GM21723 (cell line): ENCODE results near the gene CSNK1D.

Source experiments
- ATAC-seq: cut with Tn5 transposase; IDR thresholded peaks from one replicate; pipeline ENCODE4 v1.9.1; 2021; ENCODE audit warnings: mild to moderate bottlenecking, moderate library complexity; ENCODE audit not compliant: unreplicated experiment

CSNK1D gene

DNA sequence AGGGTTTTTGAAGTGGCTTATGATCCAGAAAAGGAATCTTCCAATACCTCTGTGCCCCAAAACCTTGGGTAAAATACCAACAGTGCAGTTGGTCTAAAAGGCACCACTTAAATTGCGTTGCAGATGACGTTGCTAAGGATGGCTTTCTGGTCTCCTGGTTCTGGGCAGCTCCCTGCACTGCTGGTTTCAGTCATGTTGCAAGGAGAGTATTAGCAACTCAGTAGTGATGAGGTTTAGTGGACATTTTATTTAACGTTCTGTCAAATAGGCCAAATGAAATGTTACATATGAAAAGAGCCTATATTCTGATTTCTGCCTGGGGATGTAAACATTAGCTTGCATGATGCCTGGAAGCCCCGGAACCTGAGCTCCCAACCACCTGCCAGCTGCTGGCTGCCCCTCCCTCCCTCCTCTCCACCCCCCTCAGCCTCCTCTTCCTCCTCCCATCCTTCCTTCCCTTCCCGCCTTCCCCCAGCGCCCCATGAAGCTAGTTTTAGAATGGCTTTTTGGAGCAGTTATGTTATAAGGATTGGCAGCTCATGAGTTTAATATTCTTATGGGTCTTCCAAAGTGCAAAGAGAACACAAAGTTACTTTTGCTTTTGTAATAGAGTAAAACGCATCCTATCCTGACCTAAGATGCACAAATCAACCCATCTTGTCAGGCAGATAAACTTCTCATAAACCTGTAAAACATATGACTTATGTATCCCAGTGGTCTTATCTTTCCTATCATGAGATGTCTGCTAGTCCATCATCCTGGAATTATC, 23.2 kb upstream of the CSNK1D start:
- no peak for ATAC-seq

DNA sequence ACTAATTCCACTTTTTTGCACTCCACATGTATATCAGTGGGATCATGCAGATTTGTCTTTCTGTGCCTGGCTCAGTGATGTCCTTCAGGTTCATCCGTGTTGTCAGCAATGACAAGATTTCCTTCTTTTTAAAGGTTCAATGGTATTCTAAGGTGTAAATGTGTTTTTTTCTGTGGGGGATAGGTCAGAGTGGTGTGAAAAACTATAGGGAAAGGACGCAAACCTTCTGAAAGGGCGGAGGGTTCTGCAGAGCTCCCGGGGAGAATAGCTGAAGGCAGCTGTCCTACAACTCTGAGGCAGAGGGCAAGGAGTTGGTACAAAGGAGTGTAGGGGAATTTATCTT, 21.9 kb upstream of the CSNK1D start:
- no peak for ATAC-seq

DNA sequence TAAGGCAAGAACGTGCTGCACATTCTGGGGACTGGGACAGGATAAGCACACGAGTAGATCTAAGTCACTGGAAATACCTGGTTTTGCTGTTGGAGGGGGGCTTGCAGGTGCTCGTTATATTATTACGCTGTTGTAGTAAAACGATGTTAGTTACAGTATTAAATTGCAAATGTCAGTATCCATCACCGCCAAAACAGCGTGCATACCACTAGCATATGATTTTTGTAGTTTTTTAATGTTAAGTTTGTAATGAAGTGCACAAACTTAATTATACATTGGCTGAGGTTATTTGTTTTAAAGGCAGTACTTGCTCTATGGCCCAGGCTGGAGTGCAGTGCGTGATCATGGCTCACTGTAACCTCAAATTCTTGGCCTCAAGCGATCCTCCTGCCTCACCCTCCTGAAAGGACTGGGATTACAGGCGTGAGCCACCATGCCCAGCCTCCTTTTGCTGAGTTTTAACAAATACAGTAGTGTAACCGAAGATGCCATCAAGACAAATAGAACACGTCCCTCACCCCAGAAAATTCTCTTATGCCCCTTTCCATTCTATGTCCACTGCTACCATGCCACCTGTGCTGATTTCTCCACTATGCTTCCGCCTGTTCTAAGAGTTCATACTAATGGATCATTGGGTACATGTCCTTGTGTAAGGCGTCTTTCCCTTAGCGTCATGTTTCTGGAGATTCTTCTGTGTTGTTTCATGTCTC, 20.7 kb upstream of the CSNK1D start:
- no peak for ATAC-seq

DNA sequence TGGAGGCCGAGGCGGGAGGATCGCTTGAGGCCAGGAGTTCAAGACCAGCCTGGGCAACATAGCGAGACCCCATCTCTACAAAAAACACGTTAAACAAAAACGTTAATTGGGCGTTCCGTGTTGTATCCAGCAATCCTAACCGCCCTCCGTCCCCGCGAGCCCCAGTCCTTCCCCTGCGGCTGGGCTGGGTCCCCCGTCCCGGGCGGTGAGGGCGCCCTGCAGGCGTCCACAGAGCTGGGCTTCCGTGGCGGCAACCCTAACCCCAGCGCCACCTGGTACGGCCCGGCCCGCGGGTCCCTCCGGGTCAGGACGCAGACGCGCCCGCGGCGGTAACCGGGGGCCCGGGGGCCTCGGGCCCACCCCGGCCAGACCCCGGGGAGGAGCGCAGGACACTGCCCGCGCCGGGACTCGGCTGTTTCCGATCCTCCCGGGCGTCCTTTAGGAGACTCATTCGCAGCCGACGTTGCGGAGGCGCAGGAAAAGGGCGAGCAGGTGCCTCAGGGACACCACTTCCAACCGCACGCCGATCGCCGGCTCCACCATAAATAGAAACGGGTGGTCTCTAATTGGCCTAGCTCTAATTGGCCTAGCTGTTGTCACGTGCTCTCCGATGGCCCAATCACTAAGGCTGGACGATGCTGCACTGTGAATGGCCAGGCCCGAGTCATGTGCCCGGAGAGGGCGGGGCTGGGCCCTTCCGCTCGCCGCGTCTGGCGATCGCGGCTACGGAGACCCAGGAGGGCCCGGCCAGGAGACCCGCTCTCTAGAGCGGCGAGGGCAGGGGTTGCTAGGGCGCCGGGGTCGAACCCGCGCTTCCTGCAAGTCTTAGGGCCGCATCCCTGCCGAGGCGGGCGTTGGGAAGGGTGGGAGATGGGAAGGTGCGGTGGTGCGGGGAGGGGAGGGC, 19.0 kb upstream of the CSNK1D start:
- ATAC-seq: peak; percentile 92

DNA sequence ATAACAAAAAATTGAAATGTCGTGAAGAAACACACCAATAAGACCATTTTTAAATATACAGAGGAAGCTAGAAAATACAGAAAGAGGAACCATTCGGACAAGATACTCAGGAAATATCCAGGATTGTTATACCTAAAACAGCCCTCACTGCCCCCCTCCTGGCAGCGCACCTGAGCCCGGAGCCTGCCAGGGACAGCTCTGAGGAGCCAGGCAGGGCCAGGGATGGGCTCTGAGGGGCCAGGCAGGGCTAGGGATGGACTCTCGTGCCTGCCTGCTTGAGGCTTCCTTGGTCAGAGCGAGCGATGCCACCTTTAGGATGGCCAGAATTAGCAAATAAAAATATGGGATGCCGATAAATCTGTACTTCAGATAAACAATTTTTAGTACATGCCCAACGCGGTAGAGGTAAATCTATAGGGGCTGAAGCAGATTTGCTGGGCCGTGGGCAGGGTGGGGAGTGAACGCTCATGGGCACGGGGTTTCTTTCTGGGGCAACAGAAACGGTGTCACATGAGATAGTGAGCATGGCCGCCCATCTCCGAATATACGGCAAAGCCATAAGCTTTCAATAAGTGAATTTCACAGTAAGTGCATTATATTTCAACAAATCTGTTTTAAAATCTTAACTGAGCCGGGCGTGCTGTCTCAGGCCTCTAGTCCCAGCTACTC, 18.2 kb upstream of the CSNK1D start:
- no peak for ATAC-seq

DNA sequence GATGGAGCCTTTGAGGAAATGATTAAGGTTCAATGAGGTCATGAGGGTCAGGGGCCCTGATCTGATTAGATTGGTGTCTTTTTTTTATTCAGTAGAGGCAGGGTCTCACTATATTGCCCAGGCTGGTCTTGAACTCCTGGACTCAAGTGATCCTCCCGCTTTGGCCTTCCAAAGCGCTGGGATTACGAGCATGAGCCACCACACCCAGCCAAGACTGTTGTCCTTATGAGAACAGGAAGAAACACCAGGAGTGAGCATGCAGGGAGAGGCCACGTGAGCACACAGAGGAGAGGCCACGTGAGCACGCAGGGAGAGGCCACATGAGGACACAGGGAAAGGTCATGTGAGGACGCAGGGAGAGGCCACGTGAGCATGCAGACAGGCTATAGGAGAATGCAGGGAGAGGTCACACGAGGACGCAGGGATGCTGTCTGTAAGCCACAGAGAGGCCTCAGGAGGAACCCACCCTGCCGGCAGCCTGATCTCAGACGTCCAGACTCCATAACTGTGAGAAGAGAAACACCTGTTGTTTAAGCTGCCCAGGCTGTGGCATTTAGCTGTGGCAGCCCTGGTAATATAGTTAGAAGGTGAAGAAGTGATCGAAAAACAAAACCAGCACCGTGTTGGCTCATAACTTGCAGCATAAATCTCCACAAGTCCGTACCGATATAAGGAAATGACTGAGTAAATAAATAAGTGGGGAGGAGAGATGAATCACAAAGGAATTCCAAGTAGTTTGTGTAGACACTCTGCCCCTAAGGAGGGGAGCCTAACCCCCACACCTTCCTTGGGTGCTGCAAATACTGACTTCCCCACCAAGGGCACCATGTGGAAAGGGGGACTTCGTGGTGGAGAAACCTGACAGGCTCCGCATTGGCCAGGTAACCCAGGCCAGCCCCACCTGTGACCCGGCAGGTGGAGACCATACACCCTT, 14.6 kb upstream of the CSNK1D start:
- ATAC-seq: no peak

DNA sequence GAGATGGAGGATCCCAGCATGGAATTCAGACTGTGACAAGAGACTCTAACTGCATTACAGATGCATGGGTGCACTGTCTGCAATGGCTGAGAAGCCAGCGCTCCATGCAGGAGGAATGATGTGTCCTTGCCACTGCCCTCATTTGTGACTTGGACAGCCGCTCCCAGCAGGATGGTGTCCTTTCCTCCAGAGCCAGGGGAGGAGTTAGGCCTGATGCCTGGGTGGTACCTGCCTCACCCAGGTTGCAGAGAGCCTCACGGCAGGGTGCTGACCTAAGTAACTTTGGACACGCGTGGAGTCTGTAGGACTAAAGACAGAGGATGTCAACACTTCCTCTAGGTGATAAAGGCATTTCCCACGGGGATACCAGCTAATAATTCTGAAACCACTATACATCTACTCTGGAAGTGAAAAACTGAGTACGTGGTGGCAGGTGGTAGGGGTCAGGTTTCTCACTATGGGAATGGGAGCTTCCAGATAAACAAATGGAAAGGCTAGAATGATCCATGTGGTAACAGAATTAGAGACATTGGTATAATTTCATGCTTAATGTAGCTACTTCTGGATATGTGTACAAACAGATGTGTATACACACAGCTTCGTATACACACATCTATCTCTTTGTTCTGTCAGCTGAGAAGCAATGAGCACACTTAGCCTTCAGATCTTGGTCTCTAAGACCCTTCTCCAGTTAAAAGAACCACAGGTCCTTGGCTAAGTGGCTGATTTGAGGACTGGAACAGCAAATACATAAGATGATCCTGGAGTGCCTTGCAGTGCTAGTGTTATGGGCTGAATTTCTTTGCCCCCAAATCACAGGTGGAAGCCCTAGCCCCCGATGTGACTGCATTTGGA, 13.7 kb upstream of the CSNK1D start:
- no peak for ATAC-seq

DNA sequence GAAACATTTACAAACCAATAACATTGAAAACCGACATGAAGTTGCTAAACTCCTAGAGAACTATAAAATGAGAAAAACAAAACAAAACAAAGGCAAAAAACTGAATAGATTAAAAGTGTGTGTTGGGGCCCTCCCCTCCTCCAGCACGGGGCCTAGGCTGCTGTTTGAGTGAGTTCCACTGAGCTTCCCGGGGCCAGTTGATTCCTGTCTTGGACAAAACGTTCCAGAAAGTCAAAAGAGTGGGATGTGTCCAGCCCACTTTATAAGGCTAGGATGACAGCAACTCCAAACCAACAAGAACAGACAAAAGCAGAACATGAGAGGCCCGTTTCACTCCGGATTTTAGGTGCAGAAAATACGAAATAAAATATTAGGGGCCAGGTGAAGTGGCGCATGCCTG, 11.6 kb upstream of the CSNK1D start:
- no peak for ATAC-seq

DNA sequence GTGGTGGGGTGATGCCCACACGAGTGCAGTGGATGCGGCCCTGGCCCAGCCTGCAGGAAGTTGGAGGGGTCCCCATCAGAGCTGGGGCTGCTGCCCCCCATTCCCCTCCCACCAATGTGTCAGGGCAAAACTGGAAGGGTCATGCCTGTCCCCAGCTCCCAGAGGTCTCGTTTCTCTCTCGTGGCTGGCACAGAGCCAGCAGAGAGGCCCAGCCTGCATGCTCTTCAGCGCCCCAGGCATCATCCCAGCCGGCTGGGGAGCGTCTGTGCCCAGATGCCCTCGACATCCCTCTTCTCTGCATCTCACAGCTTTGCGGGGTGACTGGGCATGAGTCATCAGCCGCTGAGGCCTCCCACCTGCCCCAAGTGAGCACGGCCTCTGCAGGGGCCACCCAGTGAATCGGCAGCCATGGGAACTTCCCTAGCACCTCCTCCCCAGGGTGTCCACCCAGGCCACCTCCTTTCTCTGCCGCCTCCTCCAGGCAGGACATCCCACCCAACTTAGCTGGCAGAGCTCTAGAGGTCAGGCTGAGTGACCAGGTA, 9.8 kb upstream of the CSNK1D start:
- ATAC-seq: no peak

DNA sequence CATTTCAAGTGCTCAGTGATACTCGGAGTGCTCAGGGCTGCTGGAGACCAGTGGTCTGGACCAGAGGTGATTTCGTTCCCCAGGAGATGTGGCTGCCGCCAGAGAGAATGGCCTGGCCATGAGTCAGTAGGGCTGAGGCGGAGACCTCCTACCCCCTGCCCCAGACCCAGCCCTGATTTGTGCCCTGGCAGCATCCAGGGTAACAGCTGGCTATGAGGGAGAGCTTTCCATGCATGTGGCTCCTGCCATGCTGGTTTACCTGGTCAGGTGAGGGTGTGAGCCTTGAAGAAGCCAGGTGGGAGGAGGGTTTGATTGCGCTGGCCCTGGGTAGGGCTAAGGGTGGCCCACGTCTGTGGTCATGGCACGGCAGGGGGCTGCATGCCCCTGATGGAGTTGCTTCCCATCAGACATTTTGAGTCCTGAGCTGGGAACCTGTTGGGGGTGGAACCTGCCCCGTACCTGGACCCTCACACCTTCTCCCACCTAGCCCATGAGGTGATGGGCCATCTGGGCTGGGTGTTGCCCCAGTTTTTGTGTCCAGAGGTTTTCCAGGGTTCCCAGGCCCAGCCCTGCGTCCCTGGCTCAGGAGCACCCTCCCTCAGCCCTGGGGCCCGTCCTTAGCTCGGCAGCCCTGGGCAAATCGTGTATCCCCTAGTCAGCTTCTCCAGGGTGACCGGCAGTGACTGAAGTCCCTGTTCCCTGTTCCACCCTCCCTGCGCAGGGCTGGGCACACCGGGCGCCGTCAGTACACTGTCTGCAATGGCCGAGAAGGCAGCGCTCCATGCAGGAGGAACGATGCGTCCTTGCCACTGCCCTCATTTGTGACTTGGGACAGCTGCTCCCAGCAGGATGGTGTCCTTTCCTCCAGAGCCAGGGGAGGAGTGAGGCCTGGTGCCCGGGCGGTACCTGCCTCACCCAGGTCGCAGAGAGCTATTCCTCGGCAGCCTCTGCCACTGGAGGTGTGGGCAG, 9.0 kb upstream of the CSNK1D start:
- ATAC-seq: no peak

DNA sequence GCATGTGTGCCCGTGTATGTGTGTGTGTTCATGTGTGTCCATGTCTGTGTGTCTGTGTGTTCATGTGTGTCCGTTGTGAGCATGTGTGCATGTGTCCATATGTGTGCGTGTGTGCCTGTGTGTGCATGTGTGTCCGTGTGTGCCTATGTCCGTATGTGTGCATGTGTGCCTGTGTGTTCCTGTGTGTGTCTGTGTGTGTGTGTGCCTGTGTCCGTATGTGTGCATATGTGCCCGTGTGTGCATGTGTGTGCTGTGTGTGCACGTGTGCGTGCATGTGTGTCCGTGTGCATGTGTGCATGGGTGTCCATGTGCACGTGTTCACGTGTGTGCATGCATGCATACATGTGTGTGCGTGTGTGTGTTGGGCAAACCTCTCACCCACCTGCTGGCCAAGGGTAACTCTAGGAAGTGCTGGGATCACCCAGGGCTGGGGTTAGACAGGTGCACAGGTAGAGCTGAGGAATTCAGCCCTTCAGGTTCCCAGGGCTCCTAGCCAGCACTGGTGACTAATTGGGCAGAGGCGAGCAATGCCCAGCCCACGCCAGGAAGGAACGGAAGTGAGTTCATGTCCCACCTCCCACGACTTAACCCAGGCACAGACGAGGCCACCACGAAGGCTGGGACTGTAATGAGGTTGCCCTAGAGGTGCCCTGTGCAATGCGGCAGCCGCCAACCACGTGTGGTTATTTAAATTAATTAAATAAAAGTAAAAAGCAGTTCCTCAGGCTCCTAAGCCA, 8.2 kb upstream of the CSNK1D start:
- ATAC-seq: no peak

DNA sequence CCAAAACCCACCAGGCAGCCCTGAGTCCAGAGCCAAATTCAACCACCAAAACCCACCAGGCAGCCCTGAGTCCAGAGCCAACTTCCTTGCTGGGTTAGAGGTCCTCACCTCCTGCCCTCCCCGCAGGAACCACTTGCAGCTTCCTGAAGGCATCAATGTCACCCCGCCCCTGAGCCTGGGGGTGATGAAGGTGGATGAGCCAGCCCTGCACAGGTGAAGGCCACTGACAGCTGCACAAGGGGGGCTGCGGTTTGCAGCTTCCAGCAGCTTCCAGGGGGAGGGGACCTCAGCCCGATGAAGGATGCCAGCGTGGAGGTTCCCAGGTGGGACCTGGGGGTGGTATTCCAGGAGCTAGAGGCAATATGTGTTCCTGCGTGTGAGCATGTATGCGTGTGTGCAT, 7.6 kb upstream of the CSNK1D start:
- no peak for ATAC-seq

DNA sequence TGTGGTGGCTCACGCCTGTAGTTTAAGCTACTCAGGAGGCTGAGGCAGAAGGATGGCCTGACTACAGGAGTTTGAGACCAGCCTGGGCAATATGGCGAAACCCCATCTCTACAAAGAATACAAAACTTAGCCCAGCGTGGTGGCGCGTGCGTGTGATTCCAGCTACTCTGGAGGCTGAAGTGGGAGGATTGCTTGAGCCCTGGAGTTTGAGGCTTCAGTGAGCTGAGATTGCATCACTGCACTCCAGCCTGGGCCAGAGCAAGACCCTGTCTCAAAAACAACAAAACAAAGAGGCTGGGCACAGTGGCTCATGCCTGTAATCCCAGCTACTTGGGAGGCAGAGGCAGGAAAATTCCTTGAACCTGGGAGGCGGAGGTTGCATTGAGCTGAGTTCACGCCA, 7.0 kb upstream of the CSNK1D start:
- no peak for ATAC-seq

DNA sequence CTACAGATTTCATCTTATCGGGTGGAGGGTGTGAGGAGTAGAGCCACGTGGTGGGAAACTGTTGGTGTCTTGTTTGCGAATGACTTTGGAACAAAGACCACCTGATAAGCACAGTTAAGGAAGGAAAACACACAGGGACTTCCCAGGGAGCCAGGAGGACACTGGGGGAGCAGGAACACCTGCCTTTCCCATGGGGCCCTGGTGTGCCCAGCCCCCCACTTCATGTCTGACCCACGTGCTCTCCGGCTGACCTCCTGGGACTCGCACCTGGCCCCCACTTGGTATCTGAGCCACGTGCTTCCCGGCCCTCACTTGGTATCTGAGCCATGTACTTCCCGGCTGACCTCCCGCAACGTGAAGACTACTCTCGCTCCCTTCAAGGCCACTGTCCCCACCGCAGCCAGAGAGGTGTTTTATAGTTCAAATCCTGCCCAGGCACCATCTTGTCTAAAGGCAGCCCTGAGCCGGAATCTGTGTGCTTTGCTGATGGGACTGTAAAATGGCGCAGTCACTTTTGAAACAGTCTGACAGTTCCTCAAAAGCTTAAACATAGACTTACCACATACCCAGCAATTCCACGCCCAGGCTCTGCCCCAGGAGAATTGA, 5.4 kb upstream of the CSNK1D start:
- ATAC-seq: no peak

DNA sequence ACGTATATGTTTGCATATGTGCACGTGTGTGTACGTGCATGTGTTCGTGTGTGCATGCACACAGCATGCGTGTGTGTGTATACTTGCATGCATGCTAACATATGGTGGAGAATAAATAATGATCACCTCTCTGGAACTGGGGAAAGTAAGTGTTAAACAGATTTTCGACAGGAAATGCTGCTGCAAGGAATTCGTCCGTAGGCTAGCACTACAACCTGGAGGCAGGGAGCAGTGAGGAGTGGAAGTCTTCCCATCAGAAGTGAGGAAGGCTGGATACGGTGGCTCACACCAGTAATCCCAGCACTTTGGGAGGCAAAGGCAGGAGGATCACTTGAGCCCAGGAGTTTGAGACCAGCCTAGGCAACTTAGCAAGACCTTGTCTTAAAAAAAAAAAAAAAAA, 4.8 kb upstream of the CSNK1D start:
- no peak for ATAC-seq

DNA sequence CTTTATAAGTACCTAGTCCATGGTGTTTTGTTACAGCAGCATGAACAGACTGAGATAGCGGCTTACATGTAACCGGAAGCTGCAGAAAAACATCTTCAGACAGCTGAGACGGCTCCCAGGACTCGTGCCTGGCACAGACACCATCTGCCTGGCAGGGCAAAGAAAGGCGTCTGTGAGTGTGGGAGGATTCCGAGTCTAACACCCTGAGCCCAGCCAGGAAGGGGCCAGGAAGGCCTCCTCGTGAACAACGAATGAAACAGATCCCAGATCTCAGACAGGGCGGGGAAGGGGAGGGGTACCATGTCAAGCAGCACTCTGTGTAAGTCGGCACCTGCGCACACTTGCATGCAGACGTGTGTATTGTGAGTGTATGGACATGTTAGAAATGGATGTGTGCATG, 4.4 kb upstream of the CSNK1D start:
- ATAC-seq: no peak

DNA sequence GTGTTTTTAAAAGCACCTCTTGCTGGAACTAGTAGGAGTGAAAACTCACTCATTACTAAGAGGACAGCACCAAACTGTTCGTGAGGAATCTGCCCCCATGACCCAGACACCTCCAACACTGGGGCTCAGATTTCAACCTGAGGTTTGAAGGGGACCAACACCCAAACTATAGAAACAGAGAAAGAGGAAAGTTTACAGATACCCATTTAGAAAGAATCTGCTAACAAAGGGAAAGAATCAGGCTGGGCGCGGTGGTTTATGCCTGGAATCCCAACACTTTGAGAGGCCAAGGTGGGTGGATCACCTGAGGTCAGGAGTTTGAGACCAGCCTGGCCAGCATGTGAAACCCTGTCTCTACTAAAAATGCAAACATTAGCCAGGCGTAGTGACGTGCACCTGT, 3.4 kb upstream of the CSNK1D start:
- no peak for ATAC-seq
